Myocyte (in vitro differentiated cells): ENCODE measurements around the gene VPS26C. TPM values are rescaled to one million over a fixed set of nuclear protein-coding genes. Genes with fewer than 3 reads are reported as not detected.

ENCODE experiments used
- DNase-seq: peaks from one replicate; pipeline ENCODE4 v3.0.0-alpha.2; 2012; ENCODE audit warnings: low read depth
- total RNA-seq: library from RNA; depleted of rRNA; stranded (reverse); fragments of >200 nt; gene quantifications from 2 replicates; pipeline ENCODE4 v1.2.3, GENCODE V29; 2014

VPS26C gene
- total RNA-seq, 1 donor from 2014 or later, result 68.5 TPM

DNA sequence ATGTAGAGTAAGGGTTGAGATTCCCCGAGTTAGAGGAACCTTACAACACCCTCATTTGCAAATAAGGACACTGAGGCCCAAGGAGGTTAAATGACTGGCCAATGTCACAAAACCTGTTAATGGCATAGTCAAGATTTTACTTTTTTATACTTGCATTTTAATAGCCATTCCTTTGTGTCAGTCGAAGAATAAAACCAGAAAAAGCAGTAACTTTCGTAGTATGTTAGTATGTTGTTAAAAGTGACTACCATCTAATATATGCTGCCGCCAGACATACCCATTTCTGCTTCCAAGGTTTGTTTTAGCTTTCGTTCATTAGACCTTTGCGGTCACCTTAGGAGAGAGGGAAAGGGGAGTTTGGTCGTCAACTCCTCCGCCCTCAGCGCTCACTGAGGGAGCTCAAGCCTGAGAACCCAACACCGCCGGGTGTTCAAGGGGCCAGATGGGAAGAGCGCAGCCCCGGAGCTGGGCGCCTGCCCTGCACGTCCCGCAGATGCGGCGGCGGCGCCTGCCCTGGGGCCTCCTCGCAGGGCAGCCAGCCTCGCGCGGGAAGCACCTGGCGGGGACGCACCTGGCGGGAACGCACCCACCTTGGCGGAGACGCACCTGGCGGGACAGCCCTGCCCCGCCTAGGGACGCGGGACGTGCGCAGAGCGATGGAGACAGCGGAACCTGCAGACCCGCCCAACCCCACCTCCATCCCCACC is 466 bp downstream of the VPS26C start:
- peak; percentile 46 for DNase-seq

GRCh38 chr21:37264808-37265207 is 2.3 kb downstream of the VPS26C start:
- DNase-seq, result no peak

DNA sequence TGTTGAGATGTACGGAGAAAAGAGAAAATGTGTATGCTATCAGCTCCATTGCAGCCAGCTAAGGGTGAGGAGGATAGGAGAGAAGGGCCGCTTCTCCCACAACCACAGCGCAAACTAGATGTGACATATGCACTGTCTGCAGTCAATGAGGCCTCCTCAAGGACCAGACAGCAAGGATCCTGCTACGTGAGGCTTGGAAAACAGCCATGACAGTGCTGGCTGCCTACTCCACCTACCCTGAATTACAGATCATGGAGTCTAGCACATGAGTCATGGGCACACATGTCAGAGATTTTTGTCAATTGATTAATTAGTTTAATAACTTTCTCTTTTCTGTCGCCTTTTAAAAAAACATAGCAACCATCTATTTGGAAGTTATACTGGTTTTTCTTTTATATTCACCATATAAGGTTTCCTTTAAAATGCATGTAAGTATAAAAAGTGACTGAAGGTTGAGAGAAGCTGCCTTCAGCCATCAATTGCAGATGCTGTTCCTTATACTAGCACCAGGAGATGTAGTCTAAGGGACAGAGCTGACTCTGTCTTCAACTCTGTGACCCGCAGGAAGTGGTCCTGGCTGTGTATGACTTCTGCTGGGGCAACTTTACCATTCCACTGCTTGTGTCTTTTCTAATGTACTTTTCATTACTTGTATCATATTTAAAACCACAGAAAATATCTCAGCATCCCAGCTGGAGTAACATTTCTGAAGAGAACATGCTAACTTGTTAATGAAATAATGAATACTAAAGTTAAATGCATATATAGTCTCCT is 3.1 kb downstream of the VPS26C start:
- DNase-seq, result no peak

GRCh38 chr21:37259426-37259825 is 7.7 kb downstream of the VPS26C start:
- DNase-seq, result no peak

DNA sequence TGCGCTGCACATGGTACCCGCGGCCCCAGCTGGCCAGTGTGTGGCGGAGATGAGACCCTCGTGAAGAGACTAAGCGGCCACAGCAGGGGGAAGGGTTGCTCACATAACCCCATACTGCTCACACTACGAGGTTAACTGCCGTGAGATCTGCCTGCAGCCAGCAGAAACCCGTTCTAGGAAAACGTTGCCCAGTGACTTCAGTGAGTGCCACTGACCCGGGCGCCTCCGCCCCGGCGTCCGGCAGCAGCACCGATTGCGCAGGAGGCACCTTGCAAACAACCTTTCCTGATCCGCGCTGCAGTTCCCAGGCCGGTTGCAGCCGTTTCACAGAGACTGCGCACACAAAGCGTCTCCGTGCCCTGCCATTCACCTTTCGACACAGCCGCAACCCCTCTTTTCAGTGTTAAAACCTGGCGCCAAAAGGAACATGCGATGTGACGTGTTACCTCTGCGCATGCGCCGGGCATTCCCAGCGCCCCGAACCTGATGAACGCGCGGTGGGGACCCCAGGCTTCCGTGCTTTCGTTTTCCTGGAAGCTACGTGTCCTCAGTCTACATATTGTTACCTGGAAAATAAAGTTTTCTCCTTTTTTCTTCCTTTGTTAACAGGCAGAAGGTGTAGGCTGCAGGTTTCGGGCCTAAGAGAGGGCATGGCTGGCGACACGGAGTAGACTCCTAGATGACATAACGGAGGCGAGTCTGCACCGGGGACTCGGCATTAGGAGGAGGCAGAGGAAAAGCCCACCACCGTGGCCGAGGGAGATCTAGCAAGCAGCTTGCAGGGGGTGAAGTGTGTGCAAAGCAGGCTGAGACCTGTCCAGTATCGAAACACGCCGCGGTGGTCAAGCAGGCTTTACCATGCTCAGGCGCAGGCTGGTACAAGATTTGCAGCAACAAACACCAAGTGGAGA is 8.9 kb downstream of the VPS26C start:
- DNase-seq, result peak; percentile 33

DNA sequence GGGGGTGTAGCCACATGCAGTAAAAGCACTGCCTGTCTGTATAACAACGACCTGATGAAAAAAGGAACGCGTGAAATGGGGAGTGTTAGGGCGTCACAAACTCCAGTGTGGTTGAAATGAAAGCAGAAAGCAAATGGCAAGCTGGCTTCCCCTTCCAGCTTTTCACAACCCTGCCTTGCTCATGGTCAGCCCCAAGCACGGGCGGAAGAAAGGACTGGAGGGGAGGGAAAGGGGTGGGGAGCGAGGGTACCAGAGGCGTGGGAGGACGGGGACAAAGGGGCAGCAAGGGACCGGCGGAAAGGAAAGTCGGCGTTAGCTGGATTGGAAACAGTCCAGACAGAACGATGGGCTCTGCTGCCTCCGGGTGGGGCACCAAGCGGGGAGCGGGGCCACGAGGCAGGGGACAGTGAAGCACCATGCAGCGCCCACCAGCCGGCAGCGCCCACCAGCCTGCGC is 9.6 kb downstream of the VPS26C start:
- DNase-seq, result no peak

DNA sequence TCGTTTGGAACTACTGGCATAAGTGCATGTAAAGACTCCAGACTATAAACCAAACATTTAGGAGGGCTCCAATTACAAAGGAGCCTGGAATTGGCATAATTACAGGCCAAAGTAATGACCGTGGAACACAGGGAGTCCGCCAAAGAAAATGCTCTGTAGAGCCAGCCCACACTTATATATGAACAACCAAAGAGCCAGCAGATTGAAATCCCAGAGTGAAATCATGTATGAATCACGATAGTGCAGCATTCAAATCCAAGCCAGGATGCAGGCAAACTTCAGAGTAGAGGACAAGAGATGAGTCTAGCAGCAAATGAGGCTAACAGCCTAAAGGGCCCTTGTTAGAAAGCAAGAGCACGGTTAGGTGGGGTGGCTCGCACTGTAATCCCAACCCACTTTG is 13.1 kb downstream of the VPS26C start:
- DNase-seq, result no peak

GRCh38 chr21:37251294-37251634 is 15.9 kb downstream of the VPS26C start:
- DNase-seq, result no peak

DNA sequence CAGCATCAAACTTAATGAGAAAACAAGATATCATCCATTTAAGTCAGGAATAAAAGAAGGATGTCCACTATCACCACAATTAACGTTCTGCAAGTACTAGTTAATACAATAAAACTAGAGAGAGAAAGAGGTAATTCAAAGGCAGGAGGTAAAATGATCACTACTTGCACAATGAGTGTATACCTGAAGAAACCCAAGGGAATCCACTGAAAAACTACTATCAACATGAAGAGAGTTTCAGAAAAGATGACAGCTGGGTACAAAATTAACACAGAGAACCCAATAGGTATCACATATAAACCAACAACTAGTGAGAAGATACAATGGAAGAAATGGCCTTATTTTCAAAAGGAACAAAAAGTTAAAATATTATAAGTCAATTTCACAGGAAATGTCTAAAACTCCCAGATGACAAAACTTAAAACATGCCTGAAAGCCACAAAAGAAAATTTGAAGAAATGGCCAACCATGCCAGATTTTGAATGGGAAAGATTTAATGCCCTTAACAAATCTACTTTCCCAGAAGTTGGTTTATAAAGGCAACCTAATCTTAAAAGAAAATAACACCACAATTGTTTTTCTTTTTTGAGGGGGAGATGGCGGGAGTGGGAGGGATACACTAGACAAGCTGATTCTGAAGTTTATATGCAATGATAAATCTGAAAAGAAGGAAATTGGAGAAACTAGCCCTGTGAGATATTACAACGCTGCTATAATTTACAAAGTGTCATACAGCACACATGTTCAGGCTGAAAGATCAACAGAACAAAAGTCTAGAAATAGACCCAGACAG is 17.8 kb downstream of the VPS26C start:
- DNase-seq, result peak; percentile 15

DNA sequence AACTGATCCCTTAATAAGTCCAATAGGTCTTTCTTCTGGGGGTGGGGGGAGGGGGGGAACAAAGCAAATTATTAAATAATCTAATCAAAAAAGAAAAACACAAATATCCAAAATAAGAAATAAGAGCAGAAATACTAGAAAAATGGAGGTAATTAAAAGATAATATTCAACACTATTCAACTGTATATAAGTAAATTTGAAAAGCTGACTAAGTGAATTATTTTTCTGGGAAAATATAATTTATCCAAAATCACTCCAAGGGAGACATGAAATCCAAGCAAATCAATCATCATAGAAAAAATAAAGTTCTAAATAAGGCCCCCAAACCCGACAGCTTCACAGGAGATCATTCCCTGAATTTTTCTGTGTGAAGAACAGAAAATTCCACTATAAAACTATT is 18.8 kb downstream of the VPS26C start:
- no peak for DNase-seq

DNA sequence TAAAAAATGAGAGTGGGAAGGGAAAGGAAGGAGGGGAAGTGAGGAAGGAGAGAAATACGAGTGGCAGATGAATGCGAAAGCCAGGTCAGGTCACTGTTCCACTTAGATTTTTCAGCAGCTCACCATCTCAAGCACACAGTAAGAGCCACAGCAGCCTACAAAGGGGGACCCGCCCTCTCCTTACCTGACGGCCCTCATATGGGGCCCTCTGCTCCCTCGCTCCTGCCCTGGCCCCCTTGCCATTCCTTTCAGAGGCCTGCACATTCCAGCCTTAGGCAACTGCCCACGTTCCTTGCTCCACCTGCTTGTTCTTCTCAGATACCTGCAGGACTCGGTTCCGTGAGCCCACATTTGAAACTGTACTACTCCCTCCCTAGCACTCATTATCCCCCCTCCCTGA is 22.0 kb downstream of the VPS26C start:
- no peak for DNase-seq

DNA sequence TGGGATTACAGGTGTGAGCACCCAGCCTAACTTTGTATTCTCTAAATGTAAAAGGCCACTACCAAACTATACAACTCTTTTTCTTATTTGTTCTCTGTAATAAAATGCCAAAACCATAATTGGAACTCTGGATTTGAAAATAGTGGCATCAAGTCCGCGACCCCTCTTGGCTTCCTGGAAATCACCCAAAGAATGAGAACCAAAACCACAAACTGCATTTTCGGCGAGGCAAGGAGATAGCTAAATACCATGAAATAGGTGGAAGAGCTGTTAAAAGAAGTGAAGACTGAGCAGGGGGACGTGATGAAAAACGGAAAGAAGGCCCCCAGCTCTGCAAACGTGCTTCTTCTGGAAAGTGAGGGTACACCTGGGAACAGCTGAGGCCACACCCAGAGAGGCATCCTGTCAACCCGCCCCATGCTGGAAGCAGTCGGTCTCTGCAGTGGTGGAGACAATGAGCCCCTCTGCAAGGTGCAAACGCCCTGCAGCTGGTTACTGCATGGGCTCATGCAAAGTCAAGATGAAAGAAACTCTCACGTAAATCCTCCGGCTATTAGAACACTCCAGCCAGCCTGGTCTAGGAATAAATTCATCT is 22.5 kb downstream of the VPS26C start:
- no peak for DNase-seq

DNA sequence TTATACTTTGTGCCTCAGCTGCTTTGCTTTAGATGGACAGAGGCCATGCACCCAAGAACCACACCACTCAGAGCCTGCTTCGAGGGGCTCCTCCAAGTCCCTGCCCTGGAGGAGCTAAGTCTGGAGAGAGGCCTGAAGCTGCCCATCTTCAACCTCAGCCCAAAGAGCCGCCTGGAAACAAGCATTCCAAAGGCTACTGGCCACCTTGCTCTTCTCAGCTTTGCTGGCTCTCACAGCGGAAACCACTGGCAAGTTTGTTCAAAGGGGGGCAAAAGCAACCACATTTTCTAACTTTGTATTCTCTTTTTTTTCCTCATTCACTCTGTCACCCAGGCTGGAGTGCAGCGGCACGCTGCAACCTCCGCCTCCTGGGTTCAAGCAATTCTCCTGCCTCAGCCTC is 23.2 kb downstream of the VPS26C start:
- peak; percentile 19 for DNase-seq

DNA sequence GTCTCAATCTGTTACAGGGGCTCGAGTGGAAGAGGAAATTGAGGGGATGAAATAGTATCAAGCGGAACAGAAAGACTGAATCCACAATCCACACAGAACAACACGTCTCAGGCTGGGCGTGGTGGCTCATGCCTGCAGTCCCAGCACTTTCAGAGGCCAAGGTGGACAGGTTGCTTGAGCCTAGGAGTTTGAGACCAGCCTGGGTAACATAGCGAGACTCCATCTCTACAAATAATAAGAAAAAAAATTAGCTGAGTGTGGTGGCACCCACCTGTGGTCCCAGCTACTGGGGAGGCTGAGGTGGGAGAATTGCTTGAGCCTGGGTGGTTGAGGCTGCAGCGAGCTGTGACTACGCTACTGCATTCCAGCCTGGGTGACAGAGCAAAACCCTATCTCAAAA is 25.7 kb downstream of the VPS26C start:
- no peak for DNase-seq

DNA sequence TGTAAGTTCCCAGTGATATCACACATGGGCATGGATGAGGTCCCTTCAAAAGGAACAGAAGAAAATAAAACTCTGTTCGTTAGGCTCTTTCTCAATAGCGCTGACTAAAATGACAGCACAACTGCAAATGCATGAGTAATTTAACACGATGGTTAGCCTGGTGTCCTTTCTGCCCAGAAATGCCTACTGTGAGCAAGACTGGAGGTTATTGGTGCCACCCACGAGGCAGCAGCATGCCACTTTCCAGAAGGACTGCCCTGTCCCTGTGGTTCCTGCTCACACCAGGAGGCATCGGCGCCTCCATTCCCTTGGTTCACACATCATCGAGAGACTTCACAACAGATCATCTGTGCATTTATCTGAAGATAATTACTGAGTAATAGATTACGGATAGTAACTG is 26.2 kb downstream of the VPS26C start:
- peak; percentile 6 for DNase-seq

GRCh38 chr21:37237764-37238163 is 29.4 kb downstream of the VPS26C start:
- DNase-seq, result no peak

DNA sequence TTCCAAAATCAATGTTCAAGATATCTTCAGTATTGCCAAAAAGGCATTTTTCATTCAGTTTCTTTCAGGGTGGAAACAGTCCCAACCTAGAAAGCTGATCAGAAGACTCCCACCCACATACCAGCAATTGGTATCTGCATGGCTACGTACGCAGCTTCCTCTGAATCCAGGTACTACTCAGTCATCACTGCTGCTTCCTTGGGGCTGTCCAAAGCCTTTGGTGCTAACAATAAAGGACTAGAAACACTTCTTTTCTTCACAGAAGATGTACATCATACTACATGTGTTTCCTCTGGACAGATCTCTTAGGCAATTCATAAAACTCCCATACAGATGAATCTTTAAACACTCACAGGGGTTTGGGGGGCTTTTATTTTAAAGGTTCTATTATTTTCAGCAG is 29.8 kb downstream of the VPS26C start:
- DNase-seq, result no peak

- no peak for DNase-seq
Measured at GRCh38 chr21:37233551-37234146, 33.5 kb downstream of the VPS26C start.

DNA sequence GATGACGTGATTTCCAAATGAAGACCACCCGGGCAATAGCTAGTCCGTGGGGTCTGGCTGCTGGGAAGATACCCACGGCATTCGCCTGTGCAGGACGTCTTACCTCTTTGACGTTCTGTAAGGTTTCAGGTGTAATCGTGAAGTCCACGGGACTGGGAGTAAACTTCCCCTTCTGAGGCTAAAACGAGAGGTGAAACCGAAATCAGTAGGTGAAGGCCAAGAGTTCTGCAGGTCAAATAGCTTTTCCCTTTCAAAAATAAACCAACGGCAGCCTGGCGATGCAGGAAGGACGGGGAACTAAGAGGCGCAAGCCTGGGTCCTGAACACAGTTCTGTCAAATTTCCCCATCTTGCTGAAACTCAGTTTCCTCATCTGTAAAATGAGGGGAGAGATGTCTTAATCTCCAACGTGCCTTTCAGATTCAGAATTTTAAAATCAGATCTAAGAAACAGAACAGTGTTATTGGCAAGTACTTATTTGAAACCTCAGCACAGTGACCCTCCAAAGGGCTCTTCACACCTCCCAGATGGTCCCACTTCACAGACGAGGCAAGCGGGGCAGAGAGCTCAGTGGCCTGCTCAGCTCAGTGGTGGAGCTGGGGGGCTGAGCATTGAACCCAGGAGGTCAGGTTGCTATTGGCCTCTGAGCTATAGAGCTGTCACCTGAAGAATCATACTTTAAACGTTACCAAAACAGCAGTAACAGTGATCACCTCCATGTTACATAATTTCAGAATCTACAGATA is 34.7 kb downstream of the VPS26C start:
- no peak for DNase-seq

DNA sequence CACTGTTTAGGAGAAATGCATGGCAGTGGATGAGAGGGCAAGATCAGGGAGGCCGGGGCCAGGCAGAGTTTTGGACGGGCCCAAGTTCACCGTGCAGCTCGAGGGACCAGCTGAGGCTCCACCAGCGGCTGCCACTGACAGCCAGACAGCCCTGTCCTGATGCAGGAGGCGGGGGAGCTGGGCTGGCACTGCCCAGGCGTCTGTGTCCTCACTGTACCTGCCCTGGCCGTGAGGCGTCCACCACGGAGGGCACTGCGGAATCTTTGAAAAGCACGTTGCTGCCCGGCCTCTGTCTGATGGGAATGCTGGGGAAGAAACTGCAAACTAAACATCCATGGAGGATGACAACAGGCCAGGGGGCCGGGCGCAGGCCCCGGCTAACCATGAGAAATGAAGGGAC is 35.5 kb downstream of the VPS26C start:
- no peak for DNase-seq
